GM08714 (cell line): ENCODE data around the gene KRT78.

Experiments used
- H3K4me3 ChIP-seq: fragments of 200-500 bp; sonication (Bioruptor generic); 2 replicates; pipeline ENCODE4 v1.5.1; 2014; ENCODE audit warnings: mild to moderate bottlenecking, low read length, inconsistent platforms
- ZNF274 ChIP-seq: IDR thresholded peaks from 2 replicates; pipeline ENCODE4 v1.6.1; 2012; ENCODE audit warnings: mild to moderate bottlenecking, low read depth, low read length

KRT78 gene

DNA sequence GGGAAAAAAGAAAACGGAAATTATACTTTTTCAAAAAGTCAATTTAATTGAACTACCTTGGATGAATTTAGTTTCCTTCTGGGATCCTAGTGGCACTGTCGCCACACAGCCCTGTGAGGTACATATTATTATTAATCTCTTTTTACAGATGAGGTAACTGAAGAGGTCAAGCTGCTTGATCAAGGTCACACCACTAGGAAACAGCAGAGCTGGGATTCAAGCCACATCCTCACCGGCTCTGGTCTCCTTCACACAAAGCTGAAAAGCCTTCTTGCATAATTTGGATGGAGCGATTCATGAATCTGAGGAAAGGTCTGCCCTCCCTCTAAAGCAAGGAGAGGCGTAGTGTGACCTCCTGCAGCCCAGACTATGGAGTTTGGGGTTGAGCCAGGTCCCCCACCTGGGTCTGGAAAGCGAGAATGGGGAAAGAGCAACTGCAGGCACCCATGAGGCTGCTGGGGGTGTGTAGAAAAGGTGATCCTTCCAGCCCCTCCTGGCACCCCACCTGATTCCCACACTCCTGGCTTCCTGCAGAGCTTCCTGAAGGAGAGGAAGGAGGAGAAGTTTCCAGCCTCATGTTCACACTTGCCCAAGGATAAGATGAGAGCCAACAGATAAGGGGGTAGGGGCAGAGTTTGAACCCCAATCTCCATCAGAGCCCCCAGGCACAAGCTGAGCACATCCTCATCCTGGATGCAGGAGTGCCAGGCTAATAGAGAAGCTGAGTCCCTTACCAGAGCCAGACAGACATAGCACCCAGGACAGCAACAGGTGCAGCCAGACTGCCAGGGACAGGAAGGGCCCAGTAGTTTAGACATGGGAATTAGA, 10.8 kb downstream of the KRT78 start:
- H3K4me3 ChIP-seq: no peak overlapping the region

GRCh38 chr12:52837413-52837741, 11.4 kb downstream of the KRT78 start:
- no peak for TF ChIP-seq ZNF274
- H3K4me3 ChIP-seq: no peak overlapping the region

More for the DNA sequence above, 10.8 kb downstream of the KRT78 start:
- TF ChIP-seq ZNF274: no peak

DNA sequence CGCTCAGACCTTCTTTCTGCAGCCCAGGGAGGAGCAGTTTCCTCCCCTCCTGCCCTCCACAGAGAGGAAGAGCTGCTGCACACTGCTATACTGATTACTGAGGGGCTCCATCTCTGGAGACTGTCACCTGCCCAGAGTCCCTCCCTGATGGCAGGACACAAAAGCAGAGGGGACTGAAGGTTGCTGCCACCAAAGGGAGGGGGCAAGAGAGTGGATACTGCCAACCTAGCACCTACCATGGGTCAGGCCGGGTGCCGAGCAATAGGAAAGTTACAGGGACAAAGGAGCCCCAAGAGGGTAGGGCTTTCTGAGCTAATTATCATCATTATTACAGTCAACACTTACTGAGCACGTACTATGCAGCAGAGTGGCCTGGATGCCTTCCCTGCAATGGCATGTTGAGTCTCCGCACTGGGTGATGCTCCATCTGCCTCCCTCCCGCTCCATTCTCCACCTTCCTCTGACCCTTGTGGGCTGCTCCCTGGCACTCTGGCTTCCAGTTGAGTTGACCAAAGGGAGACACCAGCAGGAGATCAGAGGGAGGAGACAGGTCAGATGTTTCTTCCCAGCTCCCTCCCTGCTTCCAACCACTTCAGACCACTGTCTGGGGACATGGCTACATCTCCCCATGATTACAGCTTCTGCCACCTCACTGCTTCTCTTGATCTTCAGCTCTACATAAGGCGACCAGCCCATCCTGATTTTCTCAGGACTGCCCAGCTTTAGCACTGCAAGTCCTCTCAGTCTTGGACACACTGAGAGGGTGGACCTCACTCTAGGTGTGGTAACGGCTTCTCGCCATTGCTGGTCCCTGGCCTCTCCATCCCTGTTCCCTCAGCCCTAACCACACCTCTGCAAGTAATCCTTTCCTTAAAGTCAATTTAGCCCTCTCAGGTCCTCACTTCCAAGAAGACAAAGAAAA, 12.0 kb downstream of the KRT78 start:
- TF ChIP-seq ZNF274: no peak
- H3K4me3 ChIP-seq: no peak overlapping the region

DNA sequence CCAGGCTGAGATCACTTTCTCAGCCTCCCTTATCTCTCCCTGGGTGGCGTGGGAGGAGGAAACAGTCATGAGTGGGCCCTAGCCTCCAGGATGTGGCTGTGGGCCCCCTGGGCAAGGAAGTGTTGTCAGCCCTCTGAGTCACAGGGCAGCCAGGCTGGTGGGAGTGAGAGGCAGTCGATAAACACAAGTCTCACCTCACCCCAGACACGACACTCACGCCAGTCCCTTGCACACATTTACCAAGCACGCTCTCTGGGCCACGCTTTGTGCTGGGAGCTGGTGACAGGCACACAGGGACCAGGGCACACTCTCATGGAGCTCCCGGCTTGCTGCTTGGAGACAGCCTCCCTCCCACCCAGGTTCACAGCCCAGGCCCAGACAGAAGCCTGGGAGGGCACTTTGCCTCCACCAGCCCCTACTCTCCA, 12.7 kb downstream of the KRT78 start:
- TF ChIP-seq ZNF274: no peak
- no peak overlapping the region for H3K4me3 ChIP-seq

GRCh38 chr12:52835271-52836041, 13.3 kb downstream of the KRT78 start:
- no peak overlapping the region for H3K4me3 ChIP-seq
- TF ChIP-seq ZNF274: no peak

DNA sequence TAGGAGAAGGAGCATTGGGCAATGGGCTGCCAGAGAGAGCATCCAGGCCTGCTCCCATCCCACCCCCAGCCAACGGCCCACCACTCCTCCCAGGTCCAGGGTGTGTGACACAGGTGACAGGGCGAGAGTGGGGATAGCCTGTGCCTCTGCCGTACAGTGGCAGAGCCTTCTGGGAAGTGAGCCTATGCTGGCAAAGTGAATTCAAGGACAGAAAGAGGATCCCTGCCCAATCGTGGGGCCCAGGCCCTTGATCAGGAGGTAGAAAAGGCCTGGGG, 14.1 kb downstream of the KRT78 start:
- no peak overlapping the region for H3K4me3 ChIP-seq
- no peak for TF ChIP-seq ZNF274

- H3K4me3 ChIP-seq: no peak within 1 kb of the TSS
- no peak for TF ChIP-seq ZNF274
Measured at GRCh38 chr12:52833922-52834726, 14.7 kb downstream of the KRT78 start, which contains the start of gene KRT79. KRT79 (minus strand) TSS chr12:52834311; CDS start chr12:52834260, 51 bp downstream.

DNA sequence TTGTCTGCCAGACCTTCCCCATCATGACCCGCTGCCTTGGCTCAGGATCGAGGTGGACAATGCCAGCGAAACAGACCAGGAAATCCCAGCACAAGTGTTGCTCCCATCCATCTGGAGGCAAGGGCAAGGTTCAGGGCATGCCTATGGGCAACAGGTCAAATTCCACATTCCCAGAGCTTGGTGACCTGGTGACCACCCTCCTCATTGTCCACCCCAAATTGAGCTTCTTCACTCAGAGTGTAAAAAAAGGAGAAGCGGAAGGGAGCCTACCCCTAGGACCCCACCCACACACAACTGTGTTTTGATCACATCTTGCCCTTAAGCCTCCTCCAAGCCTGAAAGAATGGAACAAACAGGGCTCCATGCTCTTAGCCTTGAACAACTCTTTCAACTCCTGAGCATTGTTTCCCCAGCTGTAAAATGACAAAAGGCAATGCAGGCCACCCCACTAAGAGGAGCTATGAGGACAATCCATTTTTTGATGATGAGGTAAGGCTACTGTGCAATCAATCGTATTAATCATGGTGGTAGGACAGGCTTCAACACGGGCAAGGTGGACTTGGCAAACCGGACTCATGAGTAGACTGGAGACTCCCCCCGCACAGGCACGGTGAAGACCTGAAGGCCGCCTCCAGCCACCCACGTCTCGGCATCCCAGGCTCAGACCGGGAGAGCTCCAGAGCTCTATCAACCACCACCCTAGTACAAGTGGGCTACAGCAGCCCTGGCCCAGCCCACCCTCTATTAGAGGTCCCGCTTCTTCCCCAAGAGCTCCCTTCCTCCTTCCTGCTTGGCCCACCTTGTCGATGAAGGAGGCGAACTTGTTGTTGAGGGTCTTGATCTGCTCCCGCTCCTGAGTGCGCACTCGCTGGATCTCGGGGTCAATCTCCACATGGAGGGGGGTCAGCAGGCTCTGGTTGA, 15.5 kb downstream of the KRT78 start:
- no peak overlapping the region for H3K4me3 ChIP-seq
- no peak for TF ChIP-seq ZNF274

- H3K4me3 ChIP-seq: no peak overlapping the region
- no peak for TF ChIP-seq ZNF274
Measured at GRCh38 chr12:52832451-52832850, 16.3 kb downstream of the KRT78 start.

DNA sequence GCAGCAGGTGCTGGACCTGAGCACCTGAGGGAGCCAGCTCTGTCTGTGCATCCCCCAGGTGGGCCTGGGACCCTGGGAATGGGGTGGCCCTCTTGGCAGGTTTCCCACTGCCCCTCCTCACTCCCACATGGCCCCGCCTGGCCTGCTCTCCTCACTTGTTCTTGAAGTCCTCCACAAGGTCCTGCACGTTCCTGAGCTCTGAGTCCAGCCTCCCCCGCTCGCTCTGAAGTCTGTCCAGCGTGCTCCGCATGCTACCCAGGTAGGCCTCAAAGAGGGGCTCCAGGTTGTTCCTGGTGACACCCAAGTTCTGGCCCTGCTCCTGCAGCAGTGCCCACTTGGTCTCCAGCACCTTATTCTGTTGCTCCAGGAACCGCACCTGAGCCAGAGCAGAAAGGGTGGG, 17.5 kb downstream of the KRT78 start:
- TF ChIP-seq ZNF274: no peak
- no peak overlapping the region for H3K4me3 ChIP-seq

GRCh38 chr12:52829986-52830770, 18.6 kb downstream of the KRT78 start:
- no peak for TF ChIP-seq ZNF274
- no peak overlapping the region for H3K4me3 ChIP-seq

DNA sequence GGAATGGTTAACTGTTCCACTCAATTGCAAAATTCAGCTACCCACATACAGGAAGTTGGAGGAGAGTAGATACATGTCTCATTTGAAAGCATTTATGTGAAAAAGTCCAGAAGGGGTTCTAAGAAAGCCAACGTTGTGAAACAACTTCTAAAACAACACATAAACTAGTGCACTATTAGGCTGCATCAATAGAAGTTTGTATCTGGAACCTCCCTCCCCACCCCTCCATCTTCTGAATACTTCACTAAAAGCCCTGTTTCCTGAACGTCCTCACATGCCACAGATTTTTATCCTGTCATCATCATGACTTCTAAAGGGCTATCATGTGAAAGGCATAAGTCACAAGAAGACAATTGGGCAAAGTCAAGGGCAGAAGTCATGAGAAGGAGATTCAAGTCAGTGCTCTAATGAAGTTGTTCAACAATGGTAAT, 20.2 kb downstream of the KRT78 start:
- TF ChIP-seq ZNF274: no peak
- H3K4me3 ChIP-seq: no peak overlapping the region
